IPS DF 6.9 (cell line): Measurements from ENCODE around the gene LRG1.
"Not testable (repeated sequence)": the region's sequence is repeated elsewhere in the genome, so short reads cannot be mapped to it uniquely, and the experiment has no call there.

Source experiments
- DNase-seq: peaks from one replicate; pipeline ENCODE4 v3.0.0-alpha.2; 2013; ENCODE audit warnings: low read depth, low spot score
- H3K27ac ChIP-seq: one replicate; pipeline ENCODE4 v1.5.1; 2013; ENCODE audit warnings: low read length, control low read depth
- H3K27me3 ChIP-seq: 2 replicates; pipeline ENCODE4 v1.6.1; 2013; ENCODE audit warnings: mild to moderate bottlenecking, low read length; ENCODE audit not compliant: control insufficient read depth, insufficient read depth
- H3K36me3 ChIP-seq: 2 replicates; pipeline ENCODE4 v1.6.1; 2013; ENCODE audit warnings: low read length; ENCODE audit not compliant: control insufficient read depth, insufficient read depth
- H3K4me1 ChIP-seq: 2 replicates; pipeline ENCODE4 v1.6.1; 2013; ENCODE audit warnings: low read length; ENCODE audit not compliant: control insufficient read depth, insufficient read depth
- H3K4me3 ChIP-seq: 2 replicates; pipeline ENCODE4 v1.5.1; 2013; ENCODE audit warnings: mild to moderate bottlenecking, low read length
- H3K9me3 ChIP-seq: 2 replicates; pipeline ENCODE4 v1.6.1; 2013; ENCODE audit warnings: low read length, inconsistent platforms; ENCODE audit not compliant: control insufficient read depth, insufficient read depth
- WGBS: extraction: QIAGEN DNeasy Blood & Tissue Kit; methylation state at CpG from one replicate; pipeline ENCODE4 v1.1.7; 2013; ENCODE audit warnings: mixed read lengths, missing lambda C conversion rate; ENCODE audit not compliant: insufficient read length, insufficient coverage; 5-methylcytosine and 5-hydroxymethylcytosine counted together

Gene LRG1

DNA sequence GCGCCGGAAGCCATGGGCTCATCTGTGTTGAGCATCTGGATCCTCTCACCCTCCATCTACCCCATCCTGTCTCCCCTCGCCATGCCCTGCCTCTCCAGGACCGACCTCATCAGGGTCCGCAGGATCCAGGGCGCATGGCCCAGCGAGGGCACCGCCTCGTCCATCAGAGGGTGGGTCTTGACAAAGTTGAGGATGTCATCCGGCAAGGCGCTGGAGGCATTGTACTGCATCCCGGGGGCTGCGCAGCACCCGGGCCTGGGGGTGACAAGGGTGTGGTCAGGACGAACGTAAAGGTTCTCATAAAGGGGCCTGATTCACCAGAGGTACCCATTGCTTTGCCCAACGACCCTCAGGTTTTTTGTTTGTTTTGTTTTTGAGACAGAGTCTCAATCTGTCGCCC is 10.2 kb upstream of the LRG1 start:
- no peak for DNase-seq
- H3K9me3 ChIP-seq = no peaks in the 10 kb centered on the region
- no peaks in the 10 kb centered on the region for H3K4me1 ChIP-seq
- no peaks in the 10 kb centered on the region for H3K27me3 ChIP-seq
- H3K4me3 ChIP-seq = no peak overlapping the region
- no peak overlapping the region for H3K27ac ChIP-seq
- no CpG with 5 or more reads among the region's 18 CpGs for WGBS
- peaks cover 27% of the 10 kb centered on the region for H3K36me3 ChIP-seq

DNA sequence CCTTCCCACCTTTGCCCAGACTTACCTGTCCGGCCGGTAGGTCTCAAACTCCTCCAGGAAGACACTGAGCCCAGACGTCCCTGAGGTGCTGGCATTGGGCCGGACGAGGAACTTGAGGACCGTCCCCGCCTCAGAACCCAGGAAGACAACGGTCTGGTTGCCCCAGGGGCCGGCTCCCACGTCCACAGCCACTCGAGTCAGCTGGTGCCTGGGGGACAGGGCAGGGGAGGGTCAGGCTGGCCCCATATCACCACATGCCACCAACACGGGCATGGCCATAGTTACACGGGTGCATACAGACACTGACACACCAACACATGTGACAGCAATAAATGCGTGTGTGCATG is 8.4 kb upstream of the LRG1 start:
- H3K4me1 ChIP-seq = no peaks in the 10 kb centered on the region
- no peaks in the 10 kb centered on the region for H3K9me3 ChIP-seq
- WGBS = no CpG with 5 or more reads among the region's 14 CpGs
- H3K36me3 ChIP-seq = peaks cover 17% of the 10 kb centered on the region
- no peak overlapping the region for H3K4me3 ChIP-seq
- H3K27me3 ChIP-seq = no peaks in the 10 kb centered on the region
- DNase-seq = no peak
- no peak overlapping the region for H3K27ac ChIP-seq

DNA sequence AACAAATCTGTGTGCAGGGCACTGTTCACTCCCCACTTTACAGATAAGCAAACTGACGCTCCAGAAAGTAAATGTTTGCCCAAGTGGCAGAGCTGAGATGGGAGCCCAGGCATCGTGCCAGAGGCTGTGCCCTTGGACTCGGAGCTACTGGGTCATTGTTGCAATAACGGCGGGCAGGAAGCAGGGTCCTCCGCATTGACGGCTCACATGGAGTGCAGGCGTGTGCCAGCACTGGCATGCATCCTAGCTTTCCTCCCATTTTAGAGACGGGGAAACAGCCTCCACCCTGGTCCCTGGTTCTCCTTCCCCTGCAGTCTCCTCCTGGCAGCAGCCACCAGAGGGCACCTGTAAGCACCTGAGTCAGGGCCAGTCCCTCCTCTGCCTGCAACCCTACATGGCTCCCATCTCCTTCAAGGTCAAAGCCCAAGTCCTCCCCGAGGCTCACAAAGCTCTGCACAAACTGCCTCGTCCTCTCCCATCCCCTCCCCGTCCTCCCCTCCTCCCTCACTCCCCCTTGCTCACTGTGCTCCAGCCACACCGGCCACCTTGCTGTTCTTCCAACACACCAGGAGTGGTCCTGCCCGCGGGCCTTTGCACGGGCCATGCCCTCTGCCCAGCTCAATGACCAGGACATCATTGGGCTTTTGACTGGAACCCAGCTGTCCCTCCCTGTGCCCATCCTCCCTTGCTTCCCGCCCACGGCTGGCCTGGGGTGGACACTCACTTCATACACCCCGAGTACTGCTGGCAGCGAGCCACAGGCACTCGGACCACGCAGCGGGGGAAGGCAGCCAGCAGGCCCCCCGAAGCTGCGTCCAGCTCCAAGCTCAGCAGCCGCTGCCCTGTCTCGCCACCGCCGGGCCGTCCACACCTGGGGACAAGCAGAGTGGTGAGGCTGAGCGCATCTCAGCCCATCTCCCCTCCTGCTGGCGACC is 7.7 kb upstream of the LRG1 start:
- no CpG with 5 or more reads among the region's 32 CpGs for WGBS
- DNase-seq = no peak

DNA sequence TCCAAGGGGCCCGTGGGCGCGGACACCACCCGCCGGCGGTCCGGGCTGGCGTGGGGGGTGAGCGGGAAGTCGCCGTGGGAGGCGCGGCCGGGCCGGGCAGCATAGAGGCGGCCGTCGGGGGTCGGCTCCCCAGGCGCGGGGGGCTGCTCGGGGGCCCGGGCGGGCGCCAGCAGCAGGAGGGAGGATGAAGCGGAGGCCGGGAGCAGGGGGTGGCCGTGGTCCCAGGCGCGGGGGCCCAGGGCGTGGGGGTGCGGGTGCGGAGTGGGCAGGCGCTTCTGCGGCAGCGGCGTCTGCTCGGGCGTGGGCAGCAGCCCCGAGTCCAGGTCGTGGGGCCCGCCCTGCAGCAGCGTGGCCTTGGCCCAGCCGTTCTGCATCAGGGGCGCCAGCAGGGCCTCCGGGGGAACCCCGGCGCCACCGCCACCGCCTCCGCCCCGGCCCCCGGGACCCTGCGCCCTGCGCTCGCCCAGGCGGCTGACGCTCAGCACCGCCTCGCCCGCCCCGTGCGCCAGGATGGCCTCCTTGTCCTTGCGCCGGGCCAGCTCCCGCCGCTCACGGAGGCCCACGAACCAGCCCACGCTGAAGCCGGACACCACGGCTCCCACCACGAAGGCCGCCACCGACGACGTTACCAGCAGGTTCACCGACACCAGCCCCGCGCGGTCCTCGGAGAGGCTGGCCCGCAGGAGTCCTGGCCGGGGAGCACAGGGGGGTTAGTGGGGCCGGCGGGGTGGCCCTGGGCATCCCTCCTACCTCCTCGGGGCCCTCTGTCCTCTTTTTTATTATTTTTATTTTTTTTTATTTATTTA is 4.2 kb upstream of the LRG1 start:
- Histone ChIP-seq H3K36me3 (peaks cover 8% of the 10 kb centered on the region), H3K4me1 (no peaks in the 10 kb centered on the region), H3K4me3 (no peak overlapping the region), H3K27ac (no peak overlapping the region), H3K27me3 (no peaks in the 10 kb centered on the region), H3K9me3 (no peaks in the 10 kb centered on the region)
- no CpG with 5 or more reads among the region's 87 CpGs for WGBS
- no peak for DNase-seq

More for the DNA sequence above, 7.7 kb upstream of the LRG1 start:
- peaks cover 17% of the 10 kb centered on the region for H3K36me3 ChIP-seq
- H3K27me3 ChIP-seq = no peaks in the 10 kb centered on the region
- no peaks in the 10 kb centered on the region for H3K4me1 ChIP-seq
- no peaks in the 10 kb centered on the region for H3K9me3 ChIP-seq
- H3K4me3 ChIP-seq = no peak overlapping the region
- H3K27ac ChIP-seq = no peak overlapping the region

DNA sequence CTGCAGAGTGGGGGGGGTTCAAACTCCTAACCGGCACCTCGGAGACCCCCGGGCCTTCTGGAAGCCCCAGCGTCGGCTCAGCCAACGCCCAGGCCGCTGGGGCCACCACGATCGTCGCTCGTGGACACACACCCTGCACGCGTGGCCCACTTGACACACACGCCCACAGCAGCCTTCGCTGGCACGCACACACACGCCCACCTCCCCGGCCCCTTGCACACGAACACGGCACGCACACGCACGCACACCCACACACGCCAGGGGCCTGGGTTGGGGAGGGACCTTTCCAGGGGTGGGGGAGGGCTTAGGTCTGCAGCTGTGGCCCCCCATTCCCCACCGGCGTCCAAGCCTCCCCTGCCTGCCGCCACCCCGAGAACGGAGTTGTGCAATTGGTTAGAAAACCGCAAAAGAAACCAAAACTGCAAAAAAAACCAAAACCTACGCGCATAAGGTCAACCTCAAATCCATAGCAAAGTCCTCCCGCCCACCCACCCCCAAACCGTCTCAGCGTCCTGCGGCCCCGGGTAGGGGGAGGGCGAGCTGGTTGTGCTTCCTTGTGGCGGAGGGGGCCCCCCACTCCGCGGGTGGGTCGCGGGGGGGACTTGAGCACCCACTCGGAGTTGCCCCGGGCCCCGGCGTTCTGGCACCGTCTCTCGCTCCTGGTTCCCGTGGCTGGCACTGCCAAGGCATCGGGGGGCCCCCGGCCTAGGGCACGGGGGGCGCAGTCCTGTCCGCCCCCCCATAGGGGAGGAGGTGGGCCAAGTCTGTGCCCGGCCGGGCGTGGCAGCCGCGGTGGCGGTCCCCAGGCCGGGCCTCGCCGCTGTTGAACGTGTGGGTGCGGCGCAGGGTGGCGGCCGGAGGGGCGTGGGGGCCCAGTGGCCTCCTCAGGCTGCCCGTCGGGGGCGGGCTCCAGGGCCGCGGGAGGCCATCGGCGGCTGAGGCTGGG is 3.3 kb upstream of the LRG1 start:
- Histone ChIP-seq H3K36me3 (peaks cover 5% of the 10 kb centered on the region; the same call in 1 of the 2 replicates), H3K27me3 (no peaks in the 10 kb centered on the region), H3K4me3 (no peak overlapping the region), H3K4me1 (no peaks in the 10 kb centered on the region), H3K9me3 (no peaks in the 10 kb centered on the region), H3K27ac (no peak overlapping the region)
- no CpG with 5 or more reads among the region's 77 CpGs for WGBS
- DNase-seq = no peak

- no CpG with 5 or more reads among the region's 12 CpGs for WGBS
- H3K27me3 ChIP-seq, DNase-seq: not testable (repeated sequence)
Measured at GRCh38 chr19:4541806-4542145, 1.9 kb upstream of the LRG1 start.

DNA sequence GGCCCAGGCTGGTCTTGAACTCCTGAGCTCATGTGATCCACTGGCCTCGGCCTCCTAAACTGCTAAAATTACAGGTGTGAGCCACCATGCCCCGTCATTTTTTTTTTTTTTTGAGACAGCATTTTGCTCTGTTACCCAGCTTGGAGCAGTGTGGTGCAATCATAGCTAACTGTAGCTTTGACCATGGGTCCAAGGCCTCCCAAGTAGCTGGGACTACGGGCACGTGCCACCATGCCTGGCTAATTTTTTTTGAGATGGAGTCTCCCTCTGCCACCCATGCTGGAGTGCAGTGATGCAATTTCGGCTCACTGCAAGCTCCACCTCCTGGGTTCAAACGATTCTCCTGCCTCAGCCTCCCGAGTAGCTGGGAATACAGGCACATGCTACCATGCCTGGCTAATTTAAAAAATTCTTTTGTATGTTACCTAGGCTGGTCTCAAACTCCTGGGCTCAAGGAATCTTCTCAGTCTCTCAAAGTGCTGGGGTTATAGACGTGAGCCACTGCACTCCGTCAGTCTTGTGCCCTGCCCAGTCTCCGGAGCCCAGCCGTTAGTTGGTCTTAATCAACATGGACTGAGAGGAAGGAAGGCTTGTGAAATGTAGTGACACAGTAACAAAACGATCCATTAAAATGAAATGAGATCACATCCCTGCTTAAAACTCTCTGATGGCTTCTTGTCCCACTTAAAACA is 1.4 kb upstream of the LRG1 start:
- H3K36me3 ChIP-seq = no peaks in the 10 kb centered on the region; the same call in 1 of the 2 replicates
- H3K27ac ChIP-seq = no peak overlapping the region
- H3K4me1 ChIP-seq = no peaks in the 10 kb centered on the region
- H3K4me3 ChIP-seq = no peak overlapping the region
- H3K9me3 ChIP-seq = no peaks in the 10 kb centered on the region
- H3K27me3 ChIP-seq = no peaks in the 10 kb centered on the region
- WGBS = no CpG with 5 or more reads among the region's 12 CpGs
- DNase-seq = no peak

More at GRCh38 chr19:4541806-4542145, 1.9 kb upstream of the LRG1 start:
- H3K36me3 ChIP-seq, H3K27ac ChIP-seq, H3K9me3 ChIP-seq, H3K4me3 ChIP-seq, H3K4me1 ChIP-seq: not testable (repeated sequence)

DNA sequence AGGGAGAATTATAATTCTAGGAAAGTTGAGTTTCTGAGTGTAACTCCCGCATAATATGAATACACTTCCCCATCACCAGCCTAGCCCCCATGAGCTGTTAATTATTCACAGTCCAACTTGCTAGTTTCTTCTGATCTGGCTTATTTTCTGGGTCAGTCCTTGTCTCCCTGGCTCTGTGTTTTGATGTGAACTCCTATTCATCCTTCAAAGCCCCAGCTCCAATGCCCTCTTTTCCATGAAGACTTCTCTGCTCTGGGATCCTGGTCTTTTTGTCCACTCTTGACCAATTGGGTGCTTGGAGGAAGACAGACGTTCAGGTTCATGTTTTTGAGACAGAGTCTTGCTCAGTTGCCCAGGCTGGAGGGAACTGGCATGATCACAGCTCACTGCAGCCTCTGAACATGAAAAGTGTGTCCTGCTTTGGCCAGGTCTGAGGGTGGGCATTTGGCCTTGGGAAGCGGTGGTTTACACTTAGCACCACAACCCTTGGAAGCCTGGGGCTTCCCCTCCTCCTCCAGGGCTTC is 605 bp downstream of the LRG1 start:
- H3K4me3 ChIP-seq = no peak overlapping the region
- no peak overlapping the region for H3K27ac ChIP-seq
- H3K4me1 ChIP-seq = peaks cover 3% of the 10 kb centered on the region; the same call in 1 of the 2 replicates
- no peak for DNase-seq
- no peaks in the 10 kb centered on the region; the same call in 1 of the 2 replicates for H3K27me3 ChIP-seq
- no peaks in the 10 kb centered on the region for H3K9me3 ChIP-seq
- no CpG with 5 or more reads among the region's 3 CpGs for whole genome bisulfite sequencing
- H3K36me3 ChIP-seq = no peaks in the 10 kb centered on the region; the same call in 1 of the 2 replicates

DNA sequence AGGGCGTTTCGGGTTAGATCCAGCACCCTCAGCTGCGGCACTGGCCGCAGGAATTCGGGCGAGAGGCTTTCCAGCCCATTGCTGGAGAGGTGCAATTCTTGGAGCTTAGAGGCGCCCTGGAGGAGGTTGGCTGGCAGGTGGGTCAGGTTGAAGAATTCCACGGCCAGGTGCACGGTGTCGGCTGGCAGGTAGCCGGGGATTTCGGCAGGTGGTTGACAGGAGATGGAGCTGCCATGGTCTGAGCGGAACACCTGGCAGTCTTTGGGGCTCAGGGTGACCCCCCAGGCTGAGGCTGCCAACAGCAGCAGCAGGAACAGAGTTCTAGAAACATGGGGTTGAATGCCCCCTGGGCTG is 1.3 kb downstream of the LRG1 start:
- no peak for DNase-seq
- Histone ChIP-seq H3K27ac (no peak overlapping the region), H3K4me3 (no peak overlapping the region), H3K27me3 (no peaks in the 10 kb centered on the region; the same call in 1 of the 2 replicates), H3K9me3 (no peaks in the 10 kb centered on the region), H3K4me1 (peaks cover 3% of the 10 kb centered on the region; the same call in 1 of the 2 replicates), H3K36me3 (no peaks in the 10 kb centered on the region; the same call in 1 of the 2 replicates)
- WGBS = no CpG with 5 or more reads among the region's 13 CpGs
